Loucy (cell line): ENCODE results near the gene HTR7.
"Not testable (repeated sequence)": the region's sequence is repeated elsewhere in the genome, so short reads cannot be mapped to it uniquely, and the experiment has no call there.

Experiments used
- H2AFZ ChIP-seq: fragments of 200-600 bp; sonication (generic); 2 replicates; pipeline ENCODE4 v1.6.0; 2016; ENCODE audit warnings: antibody characterized with exemption, mild to moderate bottlenecking, low read length, moderate library complexity
- H3F3A ChIP-seq: fragments of 200-600 bp; 2 replicates; pipeline ENCODE4 v1.6.0; 2016; ENCODE audit warnings: antibody characterized with exemption, low read depth, mild to moderate bottlenecking
- H3K27me3 ChIP-seq: fragments of 200-600 bp; sonication (generic); 2 replicates; pipeline ENCODE4 v1.6.1; 2014; ENCODE audit warnings: low read length, mild to moderate bottlenecking; ENCODE audit not compliant: insufficient read depth, poor library complexity, severe bottlenecking
- H3K36me3 ChIP-seq: fragments of 200-600 bp; sonication (generic); 2 replicates; pipeline ENCODE4 v1.6.1; 2016; ENCODE audit warnings: low read length; ENCODE audit not compliant: insufficient read depth
- H3K4me1 ChIP-seq: fragments of 200-600 bp; sonication (generic); 2 replicates; pipeline ENCODE4 v1.5.1; 2014; ENCODE audit warnings: low read length, mild to moderate bottlenecking; ENCODE audit not compliant: insufficient read depth, poor library complexity, severe bottlenecking
- H3K4me2 ChIP-seq: fragments of 200-600 bp; sonication (generic); 2 replicates; pipeline ENCODE4 v1.6.0; 2014; ENCODE audit warnings: antibody characterized with exemption, low read length, low read depth, mild to moderate bottlenecking; ENCODE audit not compliant: poor library complexity, severe bottlenecking
- H3K4me3 ChIP-seq: fragments of 200-600 bp; sonication (generic); 2 replicates; pipeline ENCODE4 v1.5.1; 2014; ENCODE audit warnings: low read length, mild to moderate bottlenecking, mixed read lengths; ENCODE audit not compliant: poor library complexity, severe bottlenecking
- H3K79me2 ChIP-seq: fragments of 200-600 bp; sonication (generic); 2 replicates; pipeline ENCODE4 v1.6.1; 2014; ENCODE audit warnings: low read length; ENCODE audit not compliant: insufficient read depth
- H3K9ac ChIP-seq: fragments of 200-600 bp; sonication (generic); 2 replicates; pipeline ENCODE4 v1.6.0; 2014; ENCODE audit warnings: mild to moderate bottlenecking, low read depth, low read length, moderate library complexity; ENCODE audit not compliant: poor library complexity, severe bottlenecking
- H3K9me2 ChIP-seq: fragments of 200-600 bp; sonication (generic); replicated peaks from 2 replicates; pipeline ENCODE4 v1.6.1; 2016; ENCODE audit warnings: low read depth, low read length, mixed read lengths
- H3K9me3 ChIP-seq: fragments of 200-600 bp; sonication (generic); 2 replicates; pipeline ENCODE4 v1.6.1; 2014; ENCODE audit warnings: mild to moderate bottlenecking, antibody characterized with exemption, low read length, low read depth; ENCODE audit not compliant: insufficient read depth
- H4K20me1 ChIP-seq: fragments of 200-600 bp; sonication (generic); 2 replicates; pipeline ENCODE4 v1.6.0; 2014; ENCODE audit warnings: antibody characterized with exemption, low read length, mild to moderate bottlenecking; ENCODE audit not compliant: insufficient read depth, poor library complexity, severe bottlenecking
- CTCF ChIP-seq: fragments of 200-600 bp; sonication (generic); conservative IDR thresholded peaks from 2 replicates; pipeline ENCODE4 v1.5.1; 2014; ENCODE audit warnings: mild to moderate bottlenecking, antibody characterized with exemption, low read length
- EZH2phosphoT487 ChIP-seq: fragments of 200-600 bp; IDR thresholded peaks from 2 replicates; pipeline ENCODE4 v1.6.1; 2018; ENCODE audit warnings: antibody characterized with exemption, mild to moderate bottlenecking, moderate library complexity, borderline replicate concordance

Gene HTR7

GRCh38 chr10:90884431-90884830, 26.6 kb upstream of the HTR7 start:
- no peak overlapping the region for H3K9ac ChIP-seq
- H3K4me3 ChIP-seq, result no peak overlapping the region
- no peaks in the 10 kb centered on the region for H3K27me3 ChIP-seq
- H3K79me2 ChIP-seq, result no peaks in the 10 kb centered on the region
- peaks cover 62% of the 10 kb centered on the region for H3K36me3 ChIP-seq
- H4K20me1 ChIP-seq, result peaks cover 3% of the 10 kb centered on the region
- H3F3A ChIP-seq, result no peaks in the 10 kb centered on the region
- no peaks in the 10 kb centered on the region for H3K9me2 ChIP-seq
- no peaks in the 10 kb centered on the region for H3K4me1 ChIP-seq
- H2AFZ ChIP-seq, result no peak overlapping the region
- no peak overlapping the region for H3K4me2 ChIP-seq
- TF ChIP-seq EZH2phosphoT487, result no peak
- no peak for TF ChIP-seq CTCF
- H3K9me3 ChIP-seq, result no peaks in the 10 kb centered on the region

- not testable (repeated sequence) for H3K4me1 ChIP-seq, H3K4me2 ChIP-seq, H3K9me2 ChIP-seq, H3K4me3 ChIP-seq, H3K79me2 ChIP-seq, H3K27me3 ChIP-seq, H3F3A ChIP-seq, H3K9ac ChIP-seq, H2AFZ ChIP-seq, H4K20me1 ChIP-seq, H3K9me3 ChIP-seq
- H3K36me3 ChIP-seq, result peaks cover 60% of the 10 kb centered on the region
- peak; percentile 73 for TF ChIP-seq CTCF
Measured at GRCh38 chr10:90880059-90880719, 22.4 kb upstream of the HTR7 start.

- Histone ChIP-seq H3K27me3 (no peaks in the 10 kb centered on the region), H3K79me2 (peaks cover 12% of the 10 kb centered on the region), H3K9ac (no peak overlapping the region), H4K20me1 (peaks cover 9% of the 10 kb centered on the region), H3K36me3 (peaks cover 59% of the 10 kb centered on the region), H3F3A (no peaks in the 10 kb centered on the region), H3K4me3 (no peak overlapping the region), H2AFZ (no peak overlapping the region), H3K9me2 (no peaks in the 10 kb centered on the region), H3K9me3 (no peaks in the 10 kb centered on the region), H3K4me2 (no peak overlapping the region), H3K4me1 (peaks cover 13% of the 10 kb centered on the region)
- TF ChIP-seq EZH2phosphoT487 (no peak), CTCF (no peak)
Measured at GRCh38 chr10:90879062-90879461, 21.2 kb upstream of the HTR7 start.
